A549 (cell line): Measurements from ENCODE around the gene TRPV4. TPM values are rescaled to one million over a fixed set of nuclear protein-coding genes. Genes with fewer than 3 reads are reported as not detected.

Experiments used
- ATAC-seq, 2 experiments: fragments of 200-7000 bp in 1 of 2; fragments of >200 bp in 1 of 2; cut with Nextera tagmentation in 1 of 2; cut with Tn5 transposase in 1 of 2; 3 replicates each; pipeline versions ENCODE4 v1.8.0 to v1.9.1; 2018 to 2020; ENCODE audit warnings: mild to moderate bottlenecking in 1 of 2, moderate library complexity in 1 of 2
- CTCF ChIA-PET: fragments of 300-600 bp; sonication (Branson Sonifier 250); formaldehyde crosslinking; extraction: SDS; loops from one replicate; lab custom pipeline; 2021; ENCODE audit warnings: antibody characterized with exemption, inconsistent platforms; lab: Yijun Ruan, JAX
- POLR2A ChIA-PET: fragments of 350-600 bp; formaldehyde crosslinking; extraction: SDS; loops from one replicate; lab custom pipeline; 2021; ENCODE audit warnings: antibody characterized with exemption, inconsistent platforms; lab: Yijun Ruan, JAX
- DNase-seq, 2 experiments: peaks; one replicate each; pipeline versions ENCODE4 v3.0.0 to v3.0.0-alpha.2; 2011 to 2016; ENCODE audit warnings: low read depth in 1 of 2, low spot score in 1 of 2
- FAIRE-seq: peaks from 2 replicates; lab custom pipeline; 2011; peaks lifted over from hg19 to GRCh38; lab: Jason Lieb, UNC
- H3K27ac ChIP-seq, 2 experiments: fragments of >200 bp; sonication (Bioruptor Twin); formaldehyde crosslinking; 3 replicates each; pipeline ENCODE4 v1.5.1; 2016 to 2017
- H3K4me1 ChIP-seq: fragments of >200 bp; sonication (Bioruptor Twin); formaldehyde crosslinking; 3 replicates; pipeline ENCODE4 v1.6.1; 2016
- H3K4me2 ChIP-seq: fragments of >200 bp; sonication (Bioruptor Twin); formaldehyde crosslinking; 3 replicates; pipeline ENCODE4 v1.6.1; 2016
- H3K4me3 ChIP-seq: fragments of >200 bp; sonication (Bioruptor Twin); formaldehyde crosslinking; 3 replicates; pipeline ENCODE4 v1.5.1; 2016
- H3K9me3 ChIP-seq: fragments of >200 bp; sonication (Bioruptor Twin); formaldehyde crosslinking; 3 replicates; pipeline ENCODE4 v1.6.1; 2016
- CBX8 ChIP-seq: fragments of 200-600 bp; sonication (generic); IDR thresholded peaks from 2 replicates; pipeline ENCODE4 v1.6.1; 2016
- CEBPB ChIP-seq, 2 experiments: fragments of >200 bp in 1 of 2; sonication (Bioruptor Twin) in 1 of 2; formaldehyde crosslinking in 1 of 2; IDR thresholded peaks; 2 replicates each; pipeline ENCODE4 v1.6.1; 2012 to 2016
- CHD2 ChIP-seq: fragments of 150-350 bp; IDR thresholded peaks from 2 replicates; pipeline ENCODE4 v1.6.1; 2014; ENCODE audit warnings: low read length; ENCODE audit not compliant: partially characterized antibody
- EHMT2 ChIP-seq: fragments of 200-600 bp; sonication (generic); IDR thresholded peaks from 2 replicates; pipeline ENCODE4 v1.6.1; 2016; ENCODE audit warnings: antibody characterized with exemption, low read depth, mild to moderate bottlenecking, moderate library complexity
- EP300 ChIP-seq, 2 experiments: fragments of >200 bp; sonication (Bioruptor Twin); formaldehyde crosslinking; IDR thresholded peaks; 2 replicates in 1 of 2; 3 replicates in 1 of 2; pipeline ENCODE4 v1.6.1; 2016 to 2017
- ESRRA ChIP-seq: fragments of 150-350 bp; IDR thresholded peaks from 2 replicates; pipeline ENCODE4 v1.6.1; 2014; ENCODE audit warnings: mild to moderate bottlenecking, low read length, borderline replicate concordance
- HEYL ChIP-seq: fragments of 250-450 bp; sonication (Bioruptor Pico); IDR thresholded peaks from 2 replicates; pipeline ENCODE4 v1.8.0; 2021; ENCODE audit warnings: mild to moderate bottlenecking, moderate library complexity
- HOXB5 ChIP-seq: fragments of 250-450 bp; sonication (Bioruptor Pico); IDR thresholded peaks from 2 replicates; pipeline ENCODE4 v1.5.0; 2020; ENCODE audit warnings: mild to moderate bottlenecking, moderate library complexity
- MAZ ChIP-seq: fragments of 150-350 bp; IDR thresholded peaks from 2 replicates; pipeline ENCODE4 v1.6.1; 2014; ENCODE audit warnings: antibody characterized with exemption, low read depth, low read length, borderline replicate concordance
- NPAS2 ChIP-seq: fragments of 250-450 bp; sonication (Bioruptor Pico); IDR thresholded peaks from 2 replicates; pipeline ENCODE4 v1.8.0; 2022; ENCODE audit warnings: mild to moderate bottlenecking, moderate library complexity, borderline replicate concordance
- RFX5 ChIP-seq: fragments of 450-650 bp; IDR thresholded peaks from 2 replicates; pipeline ENCODE4 v1.7.1; 2014; ENCODE audit warnings: antibody characterized with exemption, mild to moderate bottlenecking, moderate library complexity
- ZFP36 ChIP-seq: fragments of 450-650 bp; IDR thresholded peaks from 2 replicates; pipeline ENCODE4 v1.6.1; 2014; ENCODE audit warnings: borderline replicate concordance; ENCODE audit not compliant: partially characterized antibody
- ZNF302 ChIP-seq: fragments of 250-450 bp; sonication (Bioruptor Pico); IDR thresholded peaks from 2 replicates; pipeline ENCODE4 v1.9.0; 2021; ENCODE audit warnings: inconsistent platforms, mild to moderate bottlenecking, moderate library complexity
- WGBS: methylation state at CpG from one replicate; pipeline ENCODE4 v1.1.6; 2017; ENCODE audit errors: missing lambda C conversion rate; 5-methylcytosine and 5-hydroxymethylcytosine counted together
- polyA plus RNA-seq, 4 experiments: library from polyadenylated mRNA; depleted of rRNA in 3 of 4; stranded (reverse); fragments of >200 nt; fragmentation: RNase III in 1 of 4; extraction: RNeasy Plus Mini Kit Qiagen cat#74134 plus additional on column Dnase treatment in 1 of 4; gene quantifications; 2 replicates in 3 of 4; 3 replicates in 1 of 4; pipeline ENCODE4 v1.2.3, GENCODE V29; 2011 to 2017
- TF ChIP-seq, protein P1 (sequence below): fragments of 150-350 bp; IDR thresholded peaks from 2 replicates; pipeline ENCODE4 v1.6.1; 2014; ENCODE audit warnings: low read depth, mild to moderate bottlenecking, low read length
- TF ChIP-seq, protein P2 (sequence below): fragments of 450-650 bp; IDR thresholded peaks from 2 replicates; pipeline ENCODE4 v1.6.1; 2014; ENCODE audit warnings: antibody characterized with exemption
- TF ChIP-seq, protein P3 (sequence below): fragments of 200-600 bp; sonication (generic); IDR thresholded peaks from 2 replicates; pipeline ENCODE4 v1.6.1; 2016; ENCODE audit warnings: antibody characterized with exemption, mild to moderate bottlenecking, moderate library complexity
- TF ChIP-seq, protein P4 (sequence below): fragments of 250-450 bp; sonication (Bioruptor Pico); IDR thresholded peaks from 2 replicates; pipeline ENCODE4 v1.5.0; 2020; ENCODE audit warnings: low read depth, mild to moderate bottlenecking, moderate library complexity

The TRPV4 gene
- polyA plus RNA-seq, 2 of the 4 experiments (the other 2 are of a cell fraction) = 0.15 to 0.37 TPM

DNA sequence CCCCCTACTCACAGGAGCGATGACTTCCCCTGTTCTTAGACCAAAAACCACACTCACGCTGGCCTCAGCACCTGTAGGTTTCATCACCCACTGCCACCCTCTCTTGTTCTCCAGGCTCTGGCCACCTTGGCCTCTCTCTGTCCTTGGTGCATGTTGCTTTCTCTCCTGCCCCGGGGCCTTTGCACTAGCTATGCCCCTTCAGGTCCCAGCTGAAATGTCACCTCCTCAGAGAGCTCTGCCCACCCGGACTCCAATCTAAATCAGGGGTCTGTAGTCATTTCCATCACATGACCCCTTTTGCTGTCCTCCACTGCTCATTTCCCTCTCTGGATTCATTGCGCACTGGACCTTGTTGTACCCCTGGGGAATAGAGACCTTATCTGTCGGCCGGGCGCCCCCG, 8.2 kb upstream of the TRPV4 start:
- no peak for DNase-seq
- FAIRE-seq = no peak
- WGBS = 71% methylated on average over 9 of the region's 9 CpGs
- no peak for TF ChIP-seq HEYL (CRISPR knock-in tag)
- no peak for TF ChIP-seq MAZ
- TF ChIP-seq, protein P1, sequence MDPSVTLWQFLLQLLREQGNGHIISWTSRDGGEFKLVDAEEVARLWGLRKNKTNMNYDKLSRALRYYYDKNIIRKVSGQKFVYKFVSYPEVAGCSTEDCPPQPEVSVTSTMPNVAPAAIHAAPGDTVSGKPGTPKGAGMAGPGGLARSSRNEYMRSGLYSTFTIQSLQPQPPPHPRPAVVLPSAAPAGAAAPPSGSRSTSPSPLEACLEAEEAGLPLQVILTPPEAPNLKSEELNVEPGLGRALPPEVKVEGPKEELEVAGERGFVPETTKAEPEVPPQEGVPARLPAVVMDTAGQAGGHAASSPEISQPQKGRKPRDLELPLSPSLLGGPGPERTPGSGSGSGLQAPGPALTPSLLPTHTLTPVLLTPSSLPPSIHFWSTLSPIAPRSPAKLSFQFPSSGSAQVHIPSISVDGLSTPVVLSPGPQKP = no peak
- no peak for TF ChIP-seq ESRRA
- no peak for TF ChIP-seq EHMT2
- no peak for TF ChIP-seq CEBPB (IDR thresholded peaks at IDR 0.05)
- no peak for TF ChIP-seq CBX8
- TF ChIP-seq, protein P2, sequence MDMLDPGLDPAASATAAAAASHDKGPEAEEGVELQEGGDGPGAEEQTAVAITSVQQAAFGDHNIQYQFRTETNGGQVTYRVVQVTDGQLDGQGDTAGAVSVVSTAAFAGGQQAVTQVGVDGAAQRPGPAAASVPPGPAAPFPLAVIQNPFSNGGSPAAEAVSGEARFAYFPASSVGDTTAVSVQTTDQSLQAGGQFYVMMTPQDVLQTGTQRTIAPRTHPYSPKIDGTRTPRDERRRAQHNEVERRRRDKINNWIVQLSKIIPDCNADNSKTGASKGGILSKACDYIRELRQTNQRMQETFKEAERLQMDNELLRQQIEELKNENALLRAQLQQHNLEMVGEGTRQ = no peak
- no peak for TF ChIP-seq RFX5
- TF ChIP-seq, protein P3, sequence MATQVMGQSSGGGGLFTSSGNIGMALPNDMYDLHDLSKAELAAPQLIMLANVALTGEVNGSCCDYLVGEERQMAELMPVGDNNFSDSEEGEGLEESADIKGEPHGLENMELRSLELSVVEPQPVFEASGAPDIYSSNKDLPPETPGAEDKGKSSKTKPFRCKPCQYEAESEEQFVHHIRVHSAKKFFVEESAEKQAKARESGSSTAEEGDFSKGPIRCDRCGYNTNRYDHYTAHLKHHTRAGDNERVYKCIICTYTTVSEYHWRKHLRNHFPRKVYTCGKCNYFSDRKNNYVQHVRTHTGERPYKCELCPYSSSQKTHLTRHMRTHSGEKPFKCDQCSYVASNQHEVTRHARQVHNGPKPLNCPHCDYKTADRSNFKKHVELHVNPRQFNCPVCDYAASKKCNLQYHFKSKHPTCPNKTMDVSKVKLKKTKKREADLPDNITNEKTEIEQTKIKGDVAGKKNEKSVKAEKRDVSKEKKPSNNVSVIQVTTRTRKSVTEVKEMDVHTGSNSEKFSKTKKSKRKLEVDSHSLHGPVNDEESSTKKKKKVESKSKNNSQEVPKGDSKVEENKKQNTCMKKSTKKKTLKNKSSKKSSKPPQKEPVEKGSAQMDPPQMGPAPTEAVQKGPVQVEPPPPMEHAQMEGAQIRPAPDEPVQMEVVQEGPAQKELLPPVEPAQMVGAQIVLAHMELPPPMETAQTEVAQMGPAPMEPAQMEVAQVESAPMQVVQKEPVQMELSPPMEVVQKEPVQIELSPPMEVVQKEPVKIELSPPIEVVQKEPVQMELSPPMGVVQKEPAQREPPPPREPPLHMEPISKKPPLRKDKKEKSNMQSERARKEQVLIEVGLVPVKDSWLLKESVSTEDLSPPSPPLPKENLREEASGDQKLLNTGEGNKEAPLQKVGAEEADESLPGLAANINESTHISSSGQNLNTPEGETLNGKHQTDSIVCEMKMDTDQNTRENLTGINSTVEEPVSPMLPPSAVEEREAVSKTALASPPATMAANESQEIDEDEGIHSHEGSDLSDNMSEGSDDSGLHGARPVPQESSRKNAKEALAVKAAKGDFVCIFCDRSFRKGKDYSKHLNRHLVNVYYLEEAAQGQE = no peak
- TF ChIP-seq ZNF302 (CRISPR knock-in tag) = no peak
- CTCF ChIA-PET = interaction anchor here (0.9 to 15.3 kb wide), 5 partner anchors 12 to 243 kb away, joined by 3 to 277 read pairs (median 13); no protein-coding TSS in a partner anchor
- peak overlapping the region in 1 of 2 experiments; percentile 61; a peak in 3 of 6 replicates for H3K27ac ChIP-seq
- no peak overlapping the region; the same call in 2 of the 3 replicates for H3K4me2 ChIP-seq
- H3K9me3 ChIP-seq = no peaks in the 10 kb centered on the region
- no peak for ATAC-seq
- H3K4me3 ChIP-seq = no peak overlapping the region
- peaks cover 41% of the 10 kb centered on the region for H3K4me1 ChIP-seq
- POLR2A ChIA-PET = no interaction called here

DNA sequence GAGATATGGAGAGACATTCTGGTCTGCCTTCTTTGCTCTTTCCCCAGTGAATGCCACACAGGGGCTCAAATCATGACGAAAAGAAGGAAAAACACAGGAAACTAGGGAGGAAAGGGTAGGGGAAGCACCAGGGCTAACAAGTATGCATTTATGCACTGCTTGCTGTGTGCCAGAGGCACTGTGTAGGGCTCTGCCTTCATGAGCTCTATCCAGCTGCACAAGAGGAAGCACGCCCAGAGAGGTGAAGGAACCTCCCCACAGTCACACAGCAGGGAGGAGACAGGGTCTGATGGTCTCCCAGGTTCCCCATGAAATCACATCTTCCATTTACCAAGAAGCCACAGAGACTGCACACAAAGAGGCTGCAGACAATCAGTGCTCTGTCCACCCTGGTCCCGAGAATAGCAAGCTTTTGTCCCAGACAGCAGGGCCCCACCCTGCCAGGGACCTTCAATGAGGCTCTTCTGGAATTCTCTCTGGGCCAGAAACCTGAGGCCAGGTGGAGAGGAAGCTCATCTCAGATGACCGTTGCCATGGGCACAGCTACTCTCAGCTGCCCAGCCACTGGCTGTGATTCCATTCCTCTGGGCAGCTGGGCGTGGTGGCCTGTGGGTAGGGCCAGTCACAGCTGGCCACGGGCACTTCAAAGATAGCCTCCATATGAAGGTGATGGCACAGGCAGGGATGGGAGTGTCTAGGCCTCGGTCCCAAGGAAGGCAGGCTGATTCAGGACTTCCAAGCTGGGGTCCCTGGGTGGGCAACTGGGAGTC, 7.3 kb upstream of the TRPV4 start:
- Histone ChIP-seq H3K27ac (peak overlapping the region in 1 of 2 experiments; percentile 61; a peak in 3 of 6 replicates), H3K9me3 (no peaks in the 10 kb centered on the region), H3K4me1 (peaks cover 41% of the 10 kb centered on the region)
- WGBS = 58% methylated on average over 6 of the region's 7 CpGs
- TF ChIP-seq ESRRA = no peak
- no peak for TF ChIP-seq HOXB5 (CRISPR knock-in tag)
- TF ChIP-seq, protein P4, sequence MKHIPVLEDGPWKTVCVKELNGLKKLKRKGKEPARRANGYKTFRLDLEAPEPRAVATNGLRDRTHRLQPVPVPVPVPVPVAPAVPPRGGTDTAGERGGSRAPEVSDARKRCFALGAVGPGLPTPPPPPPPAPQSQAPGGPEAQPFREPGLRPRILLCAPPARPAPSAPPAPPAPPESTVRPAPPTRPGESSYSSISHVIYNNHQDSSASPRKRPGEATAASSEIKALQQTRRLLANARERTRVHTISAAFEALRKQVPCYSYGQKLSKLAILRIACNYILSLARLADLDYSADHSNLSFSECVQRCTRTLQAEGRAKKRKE (CRISPR knock-in tag) = no peak
- no peak for TF ChIP-seq NPAS2 (CRISPR knock-in tag)
- TF ChIP-seq EP300 (IDR thresholded peaks at IDR 0.05) = no peak
- TF ChIP-seq ZFP36 = peak; percentile 61
- TF ChIP-seq CHD2 = no peak
- TF ChIP-seq, all 56 proteins: peak for 1
- Histone ChIP-seq H3K4me3 (no peak overlapping the region), H3K4me2 (peak overlapping the region; percentile 3; the same call in 2 of the 3 replicates)
- ATAC-seq = peak; percentile 49 to 67
- peak; percentile 53 to 74 for DNase-seq
- POLR2A ChIA-PET = no interaction called here
- no peak for FAIRE-seq
- CTCF ChIA-PET = interaction anchor here (1.4 to 15.3 kb wide), 4 partner anchors 11 to 242 kb away, joined by 3 to 277 read pairs (median 56); no protein-coding TSS in a partner anchor
